ENCODE data around the gene INPP5A. TPM values are rescaled to one million over a fixed set of nuclear protein-coding genes. Genes with fewer than 3 reads are reported as not detected.

The INPP5A gene
- total and polyA plus RNA-seq, 2 donors (not counting 1 experiment from before 2014, with no cell fraction given), result 9.3 to 87.8 TPM

GRCh38 chr10:132753596-132753995 lies 216.0 kb downstream of the INPP5A start:
- no peak overlapping the region for H3K27ac Mint-ChIP-seq
- no peaks in the 10 kb centered on the region for H3K27me3 Mint-ChIP-seq
- intact Hi-C loops (cut with micrococcal nuclease), result no loop called here
- no peaks in the 10 kb centered on the region for H3K4me1 ChIP-seq (ENCODE audit: control insufficient read depth in 2 of 2, insufficient read depth in 2 of 2, low read length in 2 of 2)
- 98% methylated on average over 12 of the region's 15 CpGs for WGBS (ENCODE audit: insufficient coverage)
- H3K9ac ChIP-seq (ENCODE audit: low read length), result no peak overlapping the region
- no peaks in the 10 kb centered on the region for H3K4me1 Mint-ChIP-seq
- H3K27ac ChIP-seq (ENCODE audit: low read length in 2 of 2), result no peak overlapping the region
- DNase-seq (no peak), ATAC-seq (ENCODE audit: low read depth) (no peak)
- no peak overlapping the region for H2AFZ ChIP-seq (ENCODE audit: insufficient read depth, low read depth, low read length, poor library complexity, severe bottlenecking)
- no peak overlapping the region for H3K4me3 Mint-ChIP-seq
- POLR2A ChIA-PET, result no interaction called here
- no peak overlapping the region for H3K4me2 ChIP-seq (replicated peaks; ENCODE audit: low read depth, low read length, poor library complexity, severe bottlenecking)
- CTCF ChIA-PET, result no interaction called here
- peaks cover 0 to 39% of the 10 kb centered on the region in 2 experiments for H3K36me3 ChIP-seq (replicated peaks in 1 of 2; ENCODE audit: control extremely low read depth in 1 of 2, control insufficient read depth in 1 of 2, extremely low read depth in 1 of 2, insufficient read depth in 2 of 2, low read length in 1 of 2)
- TF ChIP-seq CTCF (IDR thresholded peaks at IDR 0.05), result no peak
- no peak for TF ChIP-seq EZH2 (IDR thresholded peaks at IDR 0.05; ENCODE audit: borderline replicate concordance, insufficient read depth, low read depth, low read length, poor library complexity, severe bottlenecking)
- peaks cover 0 to 49% (median 0%) of the 10 kb centered on the region in 3 donors for H3K9me3 ChIP-seq (ENCODE audit: control extremely low read depth in 1 of 3, control insufficient read depth in 2 of 3, insufficient read depth in 1 of 3, low read length in 2 of 3)
- H3K27me3 ChIP-seq (replicated peaks in 1 of 4; ENCODE audit: control extremely low read depth in 1 of 4, control insufficient read depth in 3 of 4, insufficient read depth in 4 of 4, low read length in 3 of 4), result no peaks in the 10 kb centered on the region
- no peak overlapping the region for H3K4me3 ChIP-seq (ENCODE audit: control extremely low read depth in 1 of 5, extremely low read depth in 1 of 5, insufficient read depth in 1 of 5, low read depth in 2 of 5, low read length in 4 of 5)
- peaks cover 9% of the 10 kb centered on the region for H4K20me1 ChIP-seq (ENCODE audit: control insufficient read depth, insufficient read depth, low read length, poor library complexity, severe bottlenecking)
- H3K79me2 ChIP-seq (ENCODE audit: control insufficient read depth, insufficient read depth, low read length), result no peaks in the 10 kb centered on the region
- H3K9me3 Mint-ChIP-seq (ENCODE audit: insufficient read depth), result peaks cover 4% of the 10 kb centered on the region

GRCh38 chr10:132754071-132754470 lies 216.5 kb downstream of the INPP5A start:
- peaks cover 4% of the 10 kb centered on the region for H3K9me3 Mint-ChIP-seq (ENCODE audit: insufficient read depth)
- DNase-seq (no peak), ATAC-seq (ENCODE audit: low read depth) (no peak)
- Histone ChIP-seq H3K27me3 (replicated peaks in 1 of 4; ENCODE audit: control extremely low read depth in 1 of 4, control insufficient read depth in 3 of 4, insufficient read depth in 4 of 4, low read length in 3 of 4) (no peaks in the 10 kb centered on the region), H3K27ac (ENCODE audit: low read length in 2 of 2) (no peak overlapping the region), H3K79me2 (ENCODE audit: control insufficient read depth, insufficient read depth, low read length) (no peaks in the 10 kb centered on the region), H3K36me3 (replicated peaks in 1 of 2; ENCODE audit: control extremely low read depth in 1 of 2, control insufficient read depth in 1 of 2, extremely low read depth in 1 of 2, insufficient read depth in 2 of 2, low read length in 1 of 2) (peaks cover 0 to 44% of the 10 kb centered on the region in 2 experiments), H3K4me3 (ENCODE audit: control extremely low read depth in 1 of 5, extremely low read depth in 1 of 5, insufficient read depth in 1 of 5, low read depth in 2 of 5, low read length in 4 of 5) (no peak overlapping the region), H3K4me2 (replicated peaks; ENCODE audit: low read depth, low read length, poor library complexity, severe bottlenecking) (no peak overlapping the region), H3K9me3 (ENCODE audit: control extremely low read depth in 1 of 3, control insufficient read depth in 2 of 3, insufficient read depth in 1 of 3, low read length in 2 of 3) (peaks cover 0 to 50% (median 0%) of the 10 kb centered on the region in 3 donors), H4K20me1 (ENCODE audit: control insufficient read depth, insufficient read depth, low read length, poor library complexity, severe bottlenecking) (peaks cover 9% of the 10 kb centered on the region), H3K4me1 (ENCODE audit: control insufficient read depth in 2 of 2, insufficient read depth in 2 of 2, low read length in 2 of 2) (no peaks in the 10 kb centered on the region), H2AFZ (ENCODE audit: insufficient read depth, low read depth, low read length, poor library complexity, severe bottlenecking) (no peak overlapping the region), H3K9ac (ENCODE audit: low read length) (no peak overlapping the region)
- POLR2A ChIA-PET, result no interaction called here
- 97% methylated on average over 18 of the region's 18 CpGs for WGBS (ENCODE audit: insufficient coverage)
- no peaks in the 10 kb centered on the region for H3K4me1 Mint-ChIP-seq
- H3K27me3 Mint-ChIP-seq, result no peaks in the 10 kb centered on the region
- no peak for TF ChIP-seq EZH2 (IDR thresholded peaks at IDR 0.05; ENCODE audit: borderline replicate concordance, insufficient read depth, low read depth, low read length, poor library complexity, severe bottlenecking)
- no peak for TF ChIP-seq CTCF (IDR thresholded peaks at IDR 0.05)
- intact Hi-C loops (cut with micrococcal nuclease), result no loop called here
- no peak overlapping the region for H3K27ac Mint-ChIP-seq
- CTCF ChIA-PET, result no interaction called here
- no peak overlapping the region for H3K4me3 Mint-ChIP-seq
